Upper lobe of left lung (tissue), 4 donors: ENCODE measurements around the gene CEP170.

Experiments
- EP300 ChIP-seq, 4 donors: sonication (generic); formaldehyde crosslinking; IDR thresholded peaks; one replicate each; pipeline ENCODE4 v1.5.1; 2017; ENCODE audit warnings: antibody characterized with exemption in 4 of 4, control low read depth in 2 of 4
- POLR2A ChIP-seq, 4 donors: fragments of 450-650 bp; IDR thresholded peaks; one replicate each; pipeline ENCODE4 v1.5.1; 2016 to 2017; ENCODE audit warnings: antibody characterized with exemption in 4 of 4, mild to moderate bottlenecking in 2 of 4
- POLR2AphosphoS5 ChIP-seq, 2 donors: sonication (generic); formaldehyde crosslinking; IDR thresholded peaks; one replicate each; pipeline ENCODE4 v1.5.1; 2017; ENCODE audit warnings: antibody characterized with exemption in 2 of 2
- TF ChIP-seq, protein P1 (sequence below), 6 experiments: fragments of 450-650 bp in 4 of 6; fragments of 200-600 bp in 2 of 6; sonication (generic) in 2 of 6; IDR thresholded peaks; one replicate each; pipeline ENCODE4 v1.5.1; 2016 to 2019; ENCODE audit warnings: antibody characterized with exemption in 6 of 6

GRCh38 chr1:243288062-243288461 is 33.0 kb upstream of the CEP170 start:
- TF ChIP-seq, protein P1, sequence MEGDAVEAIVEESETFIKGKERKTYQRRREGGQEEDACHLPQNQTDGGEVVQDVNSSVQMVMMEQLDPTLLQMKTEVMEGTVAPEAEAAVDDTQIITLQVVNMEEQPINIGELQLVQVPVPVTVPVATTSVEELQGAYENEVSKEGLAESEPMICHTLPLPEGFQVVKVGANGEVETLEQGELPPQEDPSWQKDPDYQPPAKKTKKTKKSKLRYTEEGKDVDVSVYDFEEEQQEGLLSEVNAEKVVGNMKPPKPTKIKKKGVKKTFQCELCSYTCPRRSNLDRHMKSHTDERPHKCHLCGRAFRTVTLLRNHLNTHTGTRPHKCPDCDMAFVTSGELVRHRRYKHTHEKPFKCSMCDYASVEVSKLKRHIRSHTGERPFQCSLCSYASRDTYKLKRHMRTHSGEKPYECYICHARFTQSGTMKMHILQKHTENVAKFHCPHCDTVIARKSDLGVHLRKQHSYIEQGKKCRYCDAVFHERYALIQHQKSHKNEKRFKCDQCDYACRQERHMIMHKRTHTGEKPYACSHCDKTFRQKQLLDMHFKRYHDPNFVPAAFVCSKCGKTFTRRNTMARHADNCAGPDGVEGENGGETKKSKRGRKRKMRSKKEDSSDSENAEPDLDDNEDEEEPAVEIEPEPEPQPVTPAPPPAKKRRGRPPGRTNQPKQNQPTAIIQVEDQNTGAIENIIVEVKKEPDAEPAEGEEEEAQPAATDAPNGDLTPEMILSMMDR (IDR thresholded peaks at IDR 0.05), result no peak
- TF ChIP-seq POLR2A (IDR thresholded peaks at IDR 0.05), result no peak
- TF ChIP-seq EP300 (IDR thresholded peaks at IDR 0.05), result no peak
- no peak for TF ChIP-seq POLR2AphosphoS5 (IDR thresholded peaks at IDR 0.05)
